AG04449 (cell line): ENCODE measurements around the gene KREMEN2.

Source experiments
- CTCF ChIA-PET: fragments of 350-600 bp; formaldehyde crosslinking; extraction: SDS; loops from one replicate; lab custom pipeline; 2021; ENCODE audit warnings: antibody characterized with exemption; lab: Yijun Ruan, JAX
- POLR2A ChIA-PET: fragments of 400-600, 350-600 bp; formaldehyde crosslinking; extraction: SDS; loops from one replicate; lab custom pipeline; 2020; ENCODE audit warnings: antibody characterized with exemption, inconsistent platforms; lab: Yijun Ruan, JAX
- DNase-seq: peaks from one replicate; pipeline ENCODE4 v3.0.0-alpha.2; 2010; ENCODE audit warnings: low read depth, low spot score
- H3K4me3 ChIP-seq: 2 replicates; pipeline ENCODE4 v1.5.1; 2011; ENCODE audit warnings: low read depth, mild to moderate bottlenecking, control low read depth, low read length
- CTCF ChIP-seq: IDR thresholded peaks from one replicate; pipeline ENCODE4 v1.5.1; 2011; ENCODE audit warnings: mild to moderate bottlenecking, moderate library complexity, low read length, control low read depth, inconsistent platforms; ENCODE audit not compliant: insufficient read depth; ENCODE audit errors: missing control alignments

KREMEN2 gene

GRCh38 chr16:3007957-3008689 is 44.0 kb downstream of the KREMEN2 start:
- no peak for DNase-seq
- TF ChIP-seq CTCF: no peak
- no peak overlapping the region for H3K4me3 ChIP-seq
- POLR2A ChIA-PET: interaction anchor here (1.6 kb wide), 1 partner anchor 13 kb away, joined by 6 read pairs; the partner anchor contains the start of gene TNFRSF12A
- CTCF ChIA-PET: interaction anchor here (1.1 to 11.4 kb wide), 3 partner anchors 12 to 51 kb away, joined by 3 to 112 read pairs (median 4); partner anchors contain the start of gene TNFRSF12A

DNA sequence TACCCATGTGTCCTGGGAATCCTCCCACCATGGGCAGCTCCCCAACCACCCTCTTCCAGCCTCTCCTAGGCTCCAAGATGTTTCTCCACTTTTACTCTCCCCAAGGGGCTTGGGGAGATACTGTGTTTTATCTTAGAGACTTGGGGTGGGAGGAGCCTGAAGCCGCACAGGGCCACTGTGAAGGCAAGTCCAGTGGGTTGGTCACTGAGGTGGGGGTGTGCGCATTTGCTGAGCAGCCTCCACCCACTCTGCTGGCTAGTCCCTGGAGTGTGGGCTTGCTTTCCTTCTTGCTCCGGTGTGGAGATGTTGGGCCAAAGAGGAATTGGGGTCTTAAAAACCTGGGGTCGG is 44.6 kb downstream of the KREMEN2 start:
- no peak for TF ChIP-seq CTCF
- CTCF ChIA-PET: interaction anchor here (1.1 to 11.4 kb wide), 2 partner anchors 11 to 22 kb away, joined by 3 to 112 read pairs; partner anchors contain the start of gene TNFRSF12A
- no peak for DNase-seq
- H3K4me3 ChIP-seq: no peak overlapping the region
- POLR2A ChIA-PET: interaction anchor here (1.6 kb wide), 1 partner anchor 12 kb away, joined by 6 read pairs; the partner anchor contains the start of gene TNFRSF12A

- H3K4me3 ChIP-seq: no peak overlapping the region
- POLR2A ChIA-PET: interaction anchor here (1.4 to 1.6 kb wide), 2 partner anchors 10 to 13 kb away, joined by 7 read pairs; partner anchors contain the start of genes HCFC1R1 and TNFRSF12A
- TF ChIP-seq CTCF: no peak
- no peak for DNase-seq
- CTCF ChIA-PET: interaction anchor here (1.1 to 11.4 kb wide), 2 partner anchors 10 to 21 kb away, joined by 3 to 112 read pairs; no protein-coding TSS in a partner anchor
Observed at GRCh38 chr16:3009568-3010390, 45.7 kb downstream of the KREMEN2 start.

- ChIA-PET CTCF (interaction anchor here (1.1 to 11.4 kb wide), 2 partner anchors 9 to 20 kb away, joined by 3 to 112 read pairs; no protein-coding TSS in a partner anchor), POLR2A (interaction anchor here (1.4 to 1.6 kb wide), 2 partner anchors 9 to 12 kb away, joined by 7 read pairs; partner anchors contain the start of genes HCFC1R1 and TNFRSF12A)
- no peak for DNase-seq
- no peak for TF ChIP-seq CTCF
- H3K4me3 ChIP-seq: no peak overlapping the region
Observed at GRCh38 chr16:3010510-3010909, 46.4 kb downstream of the KREMEN2 start.

GRCh38 chr16:3012246-3012645 is 48.2 kb downstream of the KREMEN2 start:
- H3K4me3 ChIP-seq: no peak overlapping the region
- ChIA-PET CTCF (interaction anchor here (1.0 to 1.4 kb wide), 3 partner anchors 8 to 117 kb away, joined by 3 to 6 read pairs (median 5); partner anchors contain the start of gene TNFRSF12A), POLR2A (interaction anchor here (0.8 to 1.5 kb wide), 2 partner anchors 8 to 18 kb away, joined by 3 to 10 read pairs; partner anchors contain the start of gene TNFRSF12A)
- no peak for TF ChIP-seq CTCF
- DNase-seq: no peak
